NCI-H2171 treated with DMSO at 0.1 percent for 48 hours (cell line): ENCODE results near the gene LTB.

Source experiments
- DNase-seq: peaks from one replicate; lab custom pipeline; 2025; lab: John Stamatoyannopoulos, UW

LTB gene

GRCh38 chr6:31531162-31531561 is 51.1 kb downstream of the LTB start:
- DNase-seq = no peak

GRCh38 chr6:31530659-31531058 is 51.6 kb downstream of the LTB start:
- no peak for DNase-seq
